ENCODE data around the gene UBE2Q2. TPM values are rescaled to one million over a fixed set of nuclear protein-coding genes. Genes with fewer than 3 reads are reported as not detected.

The UBE2Q2 gene
- total and polyA plus RNA-seq, 4 donors, result 15.5 to 35.9 (median 21.1) TPM

DNA sequence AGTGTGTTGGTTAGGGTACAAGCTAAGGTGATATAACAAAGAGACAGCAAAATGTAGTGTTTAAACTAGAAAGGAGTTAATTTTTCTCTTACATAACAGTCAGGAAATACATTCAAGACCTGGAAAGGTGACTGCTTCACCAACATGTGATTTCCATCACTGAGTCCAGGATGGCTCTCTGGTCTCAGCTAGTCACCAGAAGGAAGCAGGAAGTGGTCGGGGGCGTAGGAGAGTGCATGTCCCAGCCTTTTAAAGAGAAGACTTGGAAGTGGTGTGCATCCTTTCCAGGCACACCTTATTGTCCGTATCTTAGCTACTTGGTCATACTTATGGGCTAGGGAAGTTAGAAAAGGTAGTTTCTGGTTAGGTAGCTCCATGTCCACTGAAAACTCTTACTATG, 11.1 kb upstream of the UBE2Q2 start:
- no peak overlapping the region for H3K4me3 ChIP-seq
- no peaks in the 10 kb centered on the region for H3K9me3 ChIP-seq (ENCODE audit: control insufficient read depth in 4 of 4, insufficient read depth in 3 of 4, low read length in 3 of 4)
- H3K9ac ChIP-seq (ENCODE audit: insufficient read depth in 1 of 2, low read length in 2 of 2), result no peak overlapping the region
- no peak overlapping the region for H3K27ac ChIP-seq (ENCODE audit: low read depth in 1 of 2, low read length in 1 of 2)
- no peaks in the 10 kb centered on the region for H3K27me3 ChIP-seq (ENCODE audit: control insufficient read depth in 3 of 3, insufficient read depth in 3 of 3, low read length in 2 of 3)
- H3K36me3 ChIP-seq (ENCODE audit: control insufficient read depth in 4 of 4, insufficient read depth in 4 of 4, low read length in 4 of 4), result no peaks in the 10 kb centered on the region
- DNase-seq (no peak), ATAC-seq (ENCODE audit: insufficient read depth, low FRiP score) (no peak)
- 72% methylated on average over 3 of the region's 3 CpGs for WGBS, 2 donors
- TF ChIP-seq CTCF (IDR thresholded peaks at IDR 0.05; ENCODE audit: control extremely low read depth, extremely low read depth), result no peak
- H3K4me1 ChIP-seq (ENCODE audit: control insufficient read depth in 5 of 5, insufficient read depth in 5 of 5, low read length in 5 of 5), result peaks cover 0 to 8% (median 0%) of the 10 kb centered on the region in 5 donors

DNA sequence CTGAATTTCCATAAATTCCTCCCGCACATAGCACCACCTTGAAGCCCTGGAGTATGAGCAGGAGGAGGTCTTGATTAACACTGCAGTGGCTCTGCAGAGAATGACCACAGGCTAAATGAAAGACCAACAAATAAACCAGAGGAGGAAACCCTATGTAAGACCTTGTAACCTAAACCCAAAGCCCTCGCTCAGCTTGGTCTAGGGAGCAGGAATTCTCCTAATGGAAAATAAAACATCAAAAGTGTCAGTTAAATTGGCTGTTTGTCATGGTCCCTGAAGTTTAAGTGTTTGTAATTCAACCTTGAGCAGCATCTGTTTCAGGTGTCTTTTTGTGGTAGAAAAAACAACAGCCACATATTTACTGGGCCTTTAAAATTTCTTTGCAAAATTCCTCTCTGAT, 9.2 kb upstream of the UBE2Q2 start:
- DNase-seq (no peak), ATAC-seq (ENCODE audit: insufficient read depth, low FRiP score) (no peak)
- 94 to 96% methylated on average over 2 of the region's 2 CpGs for WGBS, 2 donors
- no peak overlapping the region for H3K9ac ChIP-seq (ENCODE audit: insufficient read depth in 1 of 2, low read length in 2 of 2)
- H3K4me1 ChIP-seq (ENCODE audit: control insufficient read depth in 5 of 5, insufficient read depth in 5 of 5, low read length in 5 of 5), result peaks cover 0 to 10% (median 0%) of the 10 kb centered on the region in 5 donors
- TF ChIP-seq CTCF (IDR thresholded peaks at IDR 0.05; ENCODE audit: control extremely low read depth, extremely low read depth), result no peak
- no peak overlapping the region for H3K27ac ChIP-seq (ENCODE audit: low read depth in 1 of 2, low read length in 1 of 2)
- no peaks in the 10 kb centered on the region for H3K36me3 ChIP-seq (ENCODE audit: control insufficient read depth in 4 of 4, insufficient read depth in 4 of 4, low read length in 4 of 4)
- H3K27me3 ChIP-seq (ENCODE audit: control insufficient read depth in 3 of 3, insufficient read depth in 3 of 3, low read length in 2 of 3), result no peaks in the 10 kb centered on the region
- no peak overlapping the region for H3K4me3 ChIP-seq
- no peaks in the 10 kb centered on the region for H3K9me3 ChIP-seq (ENCODE audit: control insufficient read depth in 4 of 4, insufficient read depth in 3 of 4, low read length in 3 of 4)

DNA sequence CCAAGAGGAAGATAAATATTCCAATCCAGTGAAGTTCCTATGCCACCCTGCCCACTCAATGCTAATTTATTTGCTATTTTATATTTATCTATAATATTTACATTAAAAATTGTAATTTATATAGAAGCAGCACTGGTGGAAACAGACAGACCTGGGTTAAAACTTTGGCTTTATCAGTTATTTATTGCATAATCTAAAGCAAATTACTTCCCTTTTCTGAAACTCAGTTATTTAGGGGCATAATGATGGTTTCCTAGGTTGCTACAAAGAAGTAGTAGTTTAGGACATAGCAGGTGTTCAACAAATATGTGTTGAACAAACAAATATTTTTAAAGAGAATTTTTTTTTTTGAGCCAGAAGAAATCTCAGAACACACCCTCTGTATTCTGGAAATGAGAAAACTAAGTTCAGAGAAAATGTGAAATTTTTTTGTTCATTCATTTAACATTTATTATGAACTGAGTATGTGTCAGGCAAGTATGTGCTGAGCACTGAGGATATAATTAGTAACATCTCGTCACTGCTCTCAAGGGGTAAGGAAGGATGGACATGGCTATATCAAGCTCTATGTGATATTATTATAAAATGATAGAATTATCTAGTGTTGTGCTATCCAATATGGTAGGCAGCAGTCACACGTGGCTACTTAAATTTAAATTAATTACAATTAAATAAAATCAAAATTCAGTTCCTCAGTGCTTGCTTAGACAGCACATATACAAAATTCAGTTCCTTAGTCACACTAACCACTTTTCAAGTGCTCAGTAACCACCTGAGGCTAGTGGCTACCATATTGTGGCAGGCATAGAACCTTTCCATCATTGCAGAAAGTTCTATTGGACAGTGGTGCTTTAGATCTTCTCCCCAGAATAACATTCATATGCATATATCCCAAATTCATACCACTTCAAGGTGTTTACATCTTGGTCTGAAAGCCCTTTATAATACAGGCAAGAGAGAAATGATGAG, 7.0 kb upstream of the UBE2Q2 start:
- TF ChIP-seq CTCF (IDR thresholded peaks at IDR 0.05; ENCODE audit: control extremely low read depth, extremely low read depth), result no peak
- no peak overlapping the region for H3K9ac ChIP-seq (ENCODE audit: insufficient read depth in 1 of 2, low read length in 2 of 2)
- no peaks in the 10 kb centered on the region for H3K27me3 ChIP-seq (ENCODE audit: control insufficient read depth in 3 of 3, insufficient read depth in 3 of 3, low read length in 2 of 3)
- no peak overlapping the region for H3K27ac ChIP-seq (ENCODE audit: low read depth in 1 of 2, low read length in 1 of 2)
- no peaks in the 10 kb centered on the region for H3K36me3 ChIP-seq (ENCODE audit: control insufficient read depth in 4 of 4, insufficient read depth in 4 of 4, low read length in 4 of 4)
- no peak overlapping the region for H3K4me3 ChIP-seq
- H3K9me3 ChIP-seq (ENCODE audit: control insufficient read depth in 4 of 4, insufficient read depth in 3 of 4, low read length in 3 of 4), result no peaks in the 10 kb centered on the region
- WGBS, 2 donors, result 54 to 58% methylated on average over 2 of the region's 2 CpGs
- DNase-seq (no peak), ATAC-seq (ENCODE audit: insufficient read depth, low FRiP score) (no peak)
- peaks cover 0 to 10% (median 3%) of the 10 kb centered on the region in 5 donors for H3K4me1 ChIP-seq (ENCODE audit: control insufficient read depth in 5 of 5, insufficient read depth in 5 of 5, low read length in 5 of 5)

Data from lung (tissue), 12 donors.